ENCODE measurements around the gene KIF24. TPM values are rescaled to one million over a fixed set of nuclear protein-coding genes. Genes with fewer than 3 reads are reported as not detected.

Gene KIF24
- total and polyA plus RNA-seq, 2 of the 8 experiments (the other 6 are each of a cell fraction or from before 2014, with no cell fraction given): 2.7 to 3.9 TPM

DNA sequence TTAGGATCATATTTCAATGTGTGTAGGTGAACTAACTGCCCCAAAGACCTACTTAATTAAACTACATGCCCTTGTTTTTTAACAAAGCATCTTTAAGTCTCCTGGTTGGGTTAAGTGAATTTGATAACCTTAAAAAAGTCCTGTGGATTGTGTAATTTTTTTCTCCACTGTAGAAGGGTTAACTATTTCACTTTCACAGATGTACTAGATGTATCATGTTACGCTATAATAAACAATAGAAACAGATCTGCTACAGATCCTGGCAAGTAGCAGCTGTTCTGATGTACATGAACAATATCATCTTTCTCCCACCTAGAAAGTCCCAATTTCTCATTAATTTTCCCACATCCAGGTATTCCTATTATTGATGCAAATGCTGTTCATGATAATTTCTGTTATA is 18.9 kb downstream of the KIF24 start:
- no peak overlapping the region for H2BK15ac ChIP-seq (ENCODE audit: low read length)

More for the DNA sequence above, 18.9 kb downstream of the KIF24 start:
- no peak overlapping the region for H3K4ac ChIP-seq (replicated peaks; ENCODE audit: insufficient read length, low read depth, low read length)
- no peak overlapping the region for H2BK12ac ChIP-seq (ENCODE audit: low read depth, low read length)
- H2BK20ac ChIP-seq (ENCODE audit: low read length): no peak overlapping the region
- no peaks in the 10 kb centered on the region for H3K79me1 ChIP-seq (ENCODE audit: low read depth, low read length)
- ChIA-PET CTCF (ENCODE audit: partially characterized antibody) (interaction anchor here (0.8 kb wide), 1 partner anchor 19 kb away, joined by 3 read pairs; no protein-coding TSS in a partner anchor), POLR2A (ENCODE audit: partially characterized antibody) (no interaction called here)
- no peaks in the 10 kb centered on the region for H4K20me1 ChIP-seq (replicated peaks in 1 of 2; ENCODE audit: control insufficient read depth in 1 of 2, insufficient read depth in 2 of 2, low read length in 2 of 2)
- H3K79me2 ChIP-seq (ENCODE audit: control insufficient read depth in 1 of 2, insufficient read depth in 2 of 2, low read length in 2 of 2): no peaks in the 10 kb centered on the region
- no peak overlapping the region for H4K8ac ChIP-seq (ENCODE audit: extremely low read depth, insufficient read depth, low read length)
- H3K4me1 ChIP-seq (replicated peaks in 1 of 4; ENCODE audit: control insufficient read depth in 3 of 4, insufficient read depth in 4 of 4, low read length in 3 of 4): no peaks in the 10 kb centered on the region
- no peak overlapping the region for H3K4me3 ChIP-seq (ENCODE audit: extremely low read depth in 1 of 4, insufficient read depth in 2 of 4, low read depth in 3 of 4, low read length in 4 of 4)
- no peaks in the 10 kb centered on the region for H3K27me3 ChIP-seq (replicated peaks in 1 of 4; ENCODE audit: control insufficient read depth in 3 of 4, extremely low read depth in 1 of 4, insufficient read depth in 3 of 4, low read length in 3 of 4)
- no peak for FAIRE-seq
- DNase-seq (ENCODE audit: low read depth in 1 of 2, low spot score in 2 of 2): no peak
- H3K18ac ChIP-seq (ENCODE audit: extremely low read depth, low read length): no peak overlapping the region
- H3K4me2 ChIP-seq (ENCODE audit: insufficient read depth in 1 of 2, low read depth in 2 of 2, low read length in 2 of 2): no peak overlapping the region
- H2AFZ ChIP-seq (ENCODE audit: low read length): no peak overlapping the region
- no peak overlapping the region for H2BK5ac ChIP-seq (ENCODE audit: low read depth, low read length)
- H4K5ac ChIP-seq (ENCODE audit: insufficient read length, low read depth, low read length): no peak overlapping the region
- H3K23me2 ChIP-seq (ENCODE audit: low read depth, low read length): no peaks in the 10 kb centered on the region
- H4K91ac ChIP-seq (replicated peaks; ENCODE audit: insufficient read length, low read length): no peak overlapping the region
- no peak overlapping the region for H3K9ac ChIP-seq (replicated peaks in 1 of 4; ENCODE audit: extremely low read depth in 1 of 4, low read depth in 3 of 4, low read length in 3 of 4)
- H3K9me3 ChIP-seq (ENCODE audit: insufficient read depth in 2 of 2, low read depth in 1 of 2, low read length in 1 of 2): no peaks in the 10 kb centered on the region
- TF ChIP-seq BCL11A (IDR thresholded peaks at IDR 0.05; ENCODE audit: low read depth in 2 of 2, low read length in 2 of 2): no peak
- TF ChIP-seq TEAD4 (IDR thresholded peaks at IDR 0.05; ENCODE audit: low read depth, low read length): no peak
- no peak for TF ChIP-seq POLR2AphosphoS5 (IDR thresholded peaks at IDR 0.05; ENCODE audit: low read depth, low read length)
- TF ChIP-seq TBP (IDR thresholded peaks at IDR 0.05; ENCODE audit: low read depth, low read length): no peak
- no peak for TF ChIP-seq SP1 (IDR thresholded peaks at IDR 0.05; ENCODE audit: low read depth, low read length)
- TF ChIP-seq SAP30 (IDR thresholded peaks at IDR 0.05; ENCODE audit: insufficient read depth, insufficient replicate concordance, low read length): no peak
- no peak overlapping the region for H3K27ac ChIP-seq (ENCODE audit: low read depth, low read length)
- H2AK5ac ChIP-seq (ENCODE audit: low read depth, low read length): no peak overlapping the region
- 96% methylated on average over 1 of the region's 1 CpG; no CpG with 5 or more reads in 1 of the 2 experiments for WGBS, 2 experiments (ENCODE audit: extremely low coverage in 1 of 2, insufficient coverage in 1 of 2, insufficient read length in 1 of 2, insufficient replicate concordance in 2 of 2, low coverage in 1 of 2, low lambda C conversion rate in 2 of 2, missing lambda C conversion rate in 1 of 2)
- H3K14ac ChIP-seq (ENCODE audit: insufficient read length): no peak overlapping the region
- no peak overlapping the region for H3K56ac ChIP-seq (replicated peaks; ENCODE audit: insufficient read length, low read depth, low read length)
- no peaks in the 10 kb centered on the region for H3K36me3 ChIP-seq (ENCODE audit: control insufficient read depth in 2 of 4, insufficient read depth in 4 of 4, low read length in 3 of 4)
- H3K23ac ChIP-seq (ENCODE audit: insufficient read length): no peak overlapping the region
- H2BK120ac ChIP-seq (replicated peaks; ENCODE audit: low read depth, low read length): no peak overlapping the region

All from H1 (cell line).